Mammary epithelial cell (primary cell): ENCODE measurements around the gene NKPD1.

Experiments
- EZH2 ChIP-seq: IDR thresholded peaks from 2 replicates; pipeline ENCODE4 v1.6.1; 2012; ENCODE audit warnings: low read length, inconsistent platforms, borderline replicate concordance
- TF ChIP-seq, protein P1 (sequence below), 2 donors: IDR thresholded peaks in 1 of 2; conservative IDR thresholded peaks in 1 of 2; 2 replicates each; pipeline ENCODE4 v1.5.1; 2011 to 2012; ENCODE audit warnings: inconsistent platforms in 2 of 2, low read length in 2 of 2, mild to moderate bottlenecking in 2 of 2, control low read depth in 1 of 2, low read depth in 1 of 2; ENCODE audit not compliant: insufficient read depth in 1 of 2; ENCODE audit errors: extremely low read depth in 1 of 2

DNA sequence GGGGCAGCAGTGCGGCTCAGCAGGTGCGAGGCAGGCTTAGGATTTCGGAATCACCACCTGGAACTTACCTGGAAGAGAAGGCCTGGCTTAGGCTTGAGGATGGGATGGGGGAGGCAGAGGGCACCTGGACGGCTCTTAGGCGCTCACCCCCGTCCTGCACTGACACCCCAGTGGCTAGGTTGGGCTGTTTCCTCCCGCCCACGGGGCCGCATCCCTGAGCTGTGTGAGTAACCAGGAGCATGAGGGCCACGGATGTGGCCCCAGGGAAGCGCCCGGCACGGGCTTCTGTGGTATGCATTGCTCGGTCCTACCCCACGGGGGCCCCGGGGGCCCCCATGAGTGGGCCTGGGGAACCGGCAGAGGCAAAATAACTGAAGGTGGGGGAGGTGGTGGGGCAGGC, 2.4 kb upstream of the NKPD1 start:
- TF ChIP-seq, protein P1, sequence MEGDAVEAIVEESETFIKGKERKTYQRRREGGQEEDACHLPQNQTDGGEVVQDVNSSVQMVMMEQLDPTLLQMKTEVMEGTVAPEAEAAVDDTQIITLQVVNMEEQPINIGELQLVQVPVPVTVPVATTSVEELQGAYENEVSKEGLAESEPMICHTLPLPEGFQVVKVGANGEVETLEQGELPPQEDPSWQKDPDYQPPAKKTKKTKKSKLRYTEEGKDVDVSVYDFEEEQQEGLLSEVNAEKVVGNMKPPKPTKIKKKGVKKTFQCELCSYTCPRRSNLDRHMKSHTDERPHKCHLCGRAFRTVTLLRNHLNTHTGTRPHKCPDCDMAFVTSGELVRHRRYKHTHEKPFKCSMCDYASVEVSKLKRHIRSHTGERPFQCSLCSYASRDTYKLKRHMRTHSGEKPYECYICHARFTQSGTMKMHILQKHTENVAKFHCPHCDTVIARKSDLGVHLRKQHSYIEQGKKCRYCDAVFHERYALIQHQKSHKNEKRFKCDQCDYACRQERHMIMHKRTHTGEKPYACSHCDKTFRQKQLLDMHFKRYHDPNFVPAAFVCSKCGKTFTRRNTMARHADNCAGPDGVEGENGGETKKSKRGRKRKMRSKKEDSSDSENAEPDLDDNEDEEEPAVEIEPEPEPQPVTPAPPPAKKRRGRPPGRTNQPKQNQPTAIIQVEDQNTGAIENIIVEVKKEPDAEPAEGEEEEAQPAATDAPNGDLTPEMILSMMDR (conservative IDR thresholded peaks at IDR 0.05 in 1 of 2, IDR thresholded peaks at IDR 0.05 in 1 of 2; ENCODE audit: extremely low read depth in 1 of 2, insufficient read depth in 1 of 2, low read depth in 1 of 2, low read length in 2 of 2): no peak
- TF ChIP-seq EZH2: no peak
